GM21825 (cell line): ENCODE measurements around the gene KIF3C.
A peak's percentile ranks its signal among the peaks of the same experiment; 100 is the strongest.
"Not testable (repeated sequence)": the region's sequence is repeated elsewhere in the genome, so short reads cannot be mapped to it uniquely, and the experiment has no call there.

Source experiments
- ATAC-seq: cut with Tn5 transposase; IDR thresholded peaks from one replicate; pipeline ENCODE4 v1.9.1; 2021; ENCODE audit warnings: mild to moderate bottlenecking, moderate library complexity; ENCODE audit not compliant: unreplicated experiment

KIF3C gene

GRCh38 chr2:25982273-25982967, at the start of gene KIF3C:
Gene KIF3C (minus strand): TSS chr2:25982497. CDS start chr2:25981917, 580 bp downstream.
- peak; percentile 63 for ATAC-seq

GRCh38 chr2:26028083-26028482, 45.8 kb upstream of the KIF3C start:
- not testable (repeated sequence) for ATAC-seq

- no peak for ATAC-seq
These were observed 43.2 kb upstream of the KIF3C start for GRCh38 chr2:26025509-26025908.

DNA sequence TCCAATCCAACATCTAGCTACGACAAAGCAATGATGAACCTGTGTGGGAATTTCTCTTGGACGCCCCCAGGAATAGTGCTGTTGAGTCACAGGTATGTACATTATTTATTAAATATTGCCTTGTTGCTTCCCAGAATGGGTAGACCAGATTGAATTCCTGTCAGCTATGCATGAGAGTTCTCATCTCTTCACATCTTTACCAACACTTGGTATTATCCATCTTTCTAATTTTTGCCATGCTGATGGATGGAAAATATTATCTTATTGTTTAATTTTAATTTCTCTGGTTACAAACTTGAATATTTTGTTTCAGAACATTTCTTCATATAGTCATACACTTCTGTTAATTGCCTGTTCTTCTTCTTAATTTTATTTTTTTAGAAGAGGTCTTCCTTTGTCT, 42.0 kb upstream of the KIF3C start:
- ATAC-seq = no peak

GRCh38 chr2:26020231-26020640, 37.9 kb upstream of the KIF3C start:
- ATAC-seq = no peak

GRCh38 chr2:26018184-26019055, 36.1 kb upstream of the KIF3C start:
- peak; percentile 74 for ATAC-seq

GRCh38 chr2:26017464-26018183, 35.3 kb upstream of the KIF3C start:
- ATAC-seq = peak; percentile 20

- not testable (repeated sequence) for ATAC-seq
These were observed 34.4 kb upstream of the KIF3C start for GRCh38 chr2:26016706-26017045.

- ATAC-seq = no peak
These were observed 33.9 kb upstream of the KIF3C start for GRCh38 chr2:26016012-26016705.

DNA sequence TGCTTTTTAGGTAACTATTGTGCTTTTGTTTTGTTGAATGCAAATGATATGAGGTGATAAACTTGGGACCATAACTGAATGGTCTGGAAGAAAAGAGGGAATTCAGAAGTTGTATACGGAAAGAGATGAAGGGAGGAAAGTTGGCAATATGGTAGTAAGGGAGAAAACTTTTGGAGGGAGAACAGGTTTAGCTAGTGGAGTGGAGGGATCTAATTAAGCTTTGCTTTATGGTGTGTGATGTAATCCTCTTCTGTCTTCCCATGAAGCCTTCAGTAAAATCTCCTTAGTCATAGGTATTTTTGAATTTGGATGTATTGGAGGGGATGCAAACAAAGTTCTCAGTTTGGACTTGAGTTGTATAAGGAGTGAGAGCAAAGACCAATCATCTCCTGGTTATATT, 31.4 kb upstream of the KIF3C start:
- ATAC-seq = no peak

DNA sequence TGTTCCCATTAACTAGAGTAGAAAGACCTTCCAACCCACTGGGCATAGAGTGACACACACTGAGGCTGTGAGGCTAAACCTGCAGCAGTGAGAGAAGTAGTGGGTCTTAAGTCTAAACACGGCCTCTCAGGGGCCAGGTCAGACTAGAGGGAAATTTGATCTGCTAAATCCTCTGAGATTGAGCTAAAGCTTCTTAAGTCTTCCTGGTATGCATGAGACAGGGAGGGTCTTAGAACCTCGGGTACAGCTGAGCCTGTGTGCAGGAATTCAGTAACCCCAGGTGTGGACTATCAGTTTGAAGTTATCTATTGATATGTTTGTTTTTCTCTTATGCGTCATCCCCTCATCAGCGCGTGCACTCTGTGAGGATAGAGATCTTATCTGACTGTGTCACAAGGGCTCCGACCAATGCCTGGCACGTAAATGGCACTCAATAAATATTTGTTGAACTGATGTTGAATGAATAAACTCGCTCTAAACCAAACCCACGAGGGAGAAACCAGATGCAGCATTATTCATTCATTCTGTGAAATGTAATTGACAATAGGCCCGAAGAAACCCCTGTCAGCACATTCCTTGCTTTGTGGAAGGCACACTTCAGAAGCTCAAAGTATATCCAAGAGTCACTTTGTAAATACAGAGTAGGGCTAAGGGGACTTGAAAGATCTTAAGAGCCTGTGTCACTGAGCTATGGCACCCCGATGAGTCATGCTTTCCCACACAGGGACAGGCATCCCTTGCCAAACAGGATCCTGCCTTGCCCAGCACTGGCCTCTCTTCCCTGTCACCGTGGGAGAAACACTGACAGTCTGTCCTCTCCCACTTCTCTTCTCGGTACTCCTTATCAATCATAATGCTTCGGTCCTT, 29.9 kb upstream of the KIF3C start:
- ATAC-seq = no peak

- ATAC-seq = no peak
These were observed 29.3 kb upstream of the KIF3C start for GRCh38 chr2:26011609-26011989.

GRCh38 chr2:26010943-26011342, 28.6 kb upstream of the KIF3C start:
- ATAC-seq = no peak

DNA sequence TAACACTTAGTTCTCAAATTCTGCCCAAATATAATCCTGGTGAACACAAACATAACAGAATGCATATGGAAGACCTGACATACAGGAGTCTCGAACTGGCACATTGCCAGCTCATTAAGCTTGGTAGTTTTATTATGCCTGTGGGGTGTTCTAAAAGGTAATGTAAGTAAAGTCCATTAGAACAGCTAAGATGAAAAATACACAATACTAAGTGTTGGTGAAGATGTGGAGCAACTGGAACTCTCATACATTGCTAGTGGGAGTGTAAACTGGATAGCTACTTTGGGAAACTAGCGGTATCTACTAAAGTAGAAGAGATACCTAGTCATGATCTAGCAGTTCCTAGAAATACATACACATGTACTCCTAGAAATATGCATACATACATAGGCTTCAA, 27.3 kb upstream of the KIF3C start:
- ATAC-seq = no peak

DNA sequence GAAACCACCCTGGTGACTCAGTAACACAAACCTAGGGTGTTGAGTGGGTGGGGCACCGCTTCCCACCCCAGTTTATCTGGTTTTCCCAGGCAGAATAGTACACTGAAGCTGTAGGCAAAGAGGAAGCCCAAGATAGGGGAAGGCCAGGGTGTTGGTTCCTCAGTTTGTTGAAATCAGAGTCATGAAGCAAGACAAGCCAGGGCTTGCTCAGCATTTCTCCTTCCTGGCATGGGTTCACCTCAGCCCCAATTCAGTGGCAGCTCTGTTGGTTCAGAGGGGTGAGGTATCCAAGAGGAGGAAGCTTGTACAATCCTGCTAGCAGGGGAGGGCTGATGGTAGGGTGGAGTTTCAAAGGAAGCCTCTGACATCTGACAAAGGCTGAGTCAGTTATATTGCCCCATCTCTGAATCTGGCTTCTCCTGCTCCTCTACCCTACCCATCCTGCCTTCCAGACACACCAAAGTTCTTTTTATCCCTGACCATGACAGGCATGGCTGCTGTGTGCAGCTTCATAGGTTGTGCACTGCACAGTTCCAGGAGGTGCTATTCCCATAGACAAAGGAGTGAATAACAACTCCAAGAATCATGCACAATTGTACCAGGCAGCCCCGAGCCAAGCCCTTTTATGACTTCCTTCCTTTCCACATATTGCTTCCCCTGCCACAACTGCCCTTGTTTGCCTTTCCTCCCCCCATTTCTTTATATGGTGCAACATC, 26.7 kb upstream of the KIF3C start:
- ATAC-seq = no peak

DNA sequence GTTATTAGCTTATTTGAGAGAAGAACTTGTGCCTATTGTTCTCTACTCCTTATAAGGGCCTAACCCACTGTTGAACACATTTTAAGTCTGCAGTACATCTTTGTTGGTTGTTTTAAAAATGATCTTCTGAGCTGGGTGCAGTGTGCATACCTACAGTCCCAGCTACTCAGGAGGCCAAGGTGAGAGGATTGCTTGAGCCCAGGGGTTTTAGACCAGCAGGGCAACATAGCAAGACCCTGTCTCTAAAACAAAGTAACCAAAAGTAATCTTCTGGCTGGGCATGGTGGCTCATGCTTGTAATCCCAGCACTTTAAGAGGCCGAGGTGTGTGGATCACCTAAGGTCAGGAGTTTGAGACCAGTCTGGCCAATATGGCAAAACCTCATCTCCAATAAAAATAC, 25.8 kb upstream of the KIF3C start:
- ATAC-seq = no peak

DNA sequence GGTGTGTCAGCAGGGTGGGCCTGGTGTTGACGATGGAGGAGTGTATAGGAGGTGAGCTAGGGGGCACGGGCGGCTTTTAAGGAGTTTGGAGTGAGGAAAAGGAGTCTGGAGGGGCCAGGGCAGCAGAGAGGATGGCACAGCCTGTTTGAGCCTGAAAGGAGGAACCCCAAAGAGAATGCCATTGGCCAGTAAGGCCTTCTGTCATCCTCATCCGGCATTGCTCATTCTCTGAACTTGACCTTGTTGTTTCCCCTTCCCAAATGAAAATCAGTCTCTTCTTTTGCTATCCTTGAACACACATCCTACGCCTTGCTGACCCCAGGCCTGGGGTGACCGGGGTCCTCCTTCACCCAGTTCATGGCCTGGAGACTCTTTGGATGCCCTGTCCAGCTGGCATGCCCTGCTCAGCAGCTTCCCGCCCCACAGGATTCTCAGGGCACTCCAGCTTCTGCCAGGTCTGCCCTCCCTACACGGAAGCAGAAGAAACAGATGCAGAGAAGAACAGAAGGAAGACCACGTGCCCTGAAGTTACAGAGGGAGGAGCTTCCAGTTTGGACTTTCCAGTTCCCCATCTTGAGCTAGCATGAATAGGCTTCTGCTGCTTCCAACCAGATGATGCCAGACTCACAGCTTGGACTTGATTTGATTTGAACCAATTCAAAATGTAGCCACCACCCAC, 20.5 kb upstream of the KIF3C start:
- ATAC-seq = no peak

- ATAC-seq = no peak
These were observed 19.6 kb upstream of the KIF3C start for GRCh38 chr2:26001743-26002351.
